GM18858 (cell line): Measurements from ENCODE around the gene RCAN2.

Experiments
- ATAC-seq: cut with Tn5 transposase; IDR thresholded peaks from one replicate; pipeline ENCODE4 v1.9.1; 2021; ENCODE audit not compliant: unreplicated experiment

The RCAN2 gene

GRCh38 chr6:46262928-46263706 lies 228.1 kb downstream of the RCAN2 start:
- ATAC-seq, result no peak

DNA sequence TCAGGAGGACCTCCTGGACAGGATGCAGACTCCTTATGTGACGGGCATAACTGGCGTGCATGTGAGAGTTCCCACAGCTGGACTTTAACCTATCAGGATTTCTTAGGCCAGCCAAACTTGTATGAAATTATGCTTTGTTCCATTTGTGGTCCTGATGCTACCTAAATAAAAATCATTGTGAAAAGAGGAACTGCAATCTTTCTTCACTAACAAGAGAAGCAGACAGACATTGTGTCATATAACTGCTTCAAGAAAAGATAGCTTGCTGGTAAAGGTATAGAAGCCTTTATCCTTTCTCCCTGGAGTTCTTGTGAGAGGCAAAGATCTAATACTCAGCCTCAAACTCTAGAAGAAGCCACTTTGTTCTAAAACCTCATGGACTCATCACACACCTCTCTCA lies 233.0 kb downstream of the RCAN2 start:
- no peak for ATAC-seq

DNA sequence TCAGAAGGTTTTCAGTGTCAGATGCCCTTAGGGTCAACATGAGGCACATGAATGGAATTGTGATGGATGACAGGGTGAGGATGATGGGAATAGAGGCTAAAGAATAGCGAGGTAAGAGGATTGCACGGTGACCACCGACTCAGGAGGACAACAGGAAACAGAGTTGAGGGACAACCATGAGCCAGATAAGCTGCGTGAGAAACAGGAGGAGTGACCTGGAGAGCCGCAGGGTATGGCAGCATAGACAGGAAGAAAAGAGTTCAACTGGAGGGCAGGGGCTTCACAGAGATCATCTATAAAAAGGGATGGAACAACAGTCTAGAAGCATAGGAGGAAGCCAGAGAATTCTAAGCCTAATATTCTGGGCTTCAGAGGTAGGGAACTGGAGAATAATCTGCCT lies 235.7 kb downstream of the RCAN2 start:
- no peak for ATAC-seq

DNA sequence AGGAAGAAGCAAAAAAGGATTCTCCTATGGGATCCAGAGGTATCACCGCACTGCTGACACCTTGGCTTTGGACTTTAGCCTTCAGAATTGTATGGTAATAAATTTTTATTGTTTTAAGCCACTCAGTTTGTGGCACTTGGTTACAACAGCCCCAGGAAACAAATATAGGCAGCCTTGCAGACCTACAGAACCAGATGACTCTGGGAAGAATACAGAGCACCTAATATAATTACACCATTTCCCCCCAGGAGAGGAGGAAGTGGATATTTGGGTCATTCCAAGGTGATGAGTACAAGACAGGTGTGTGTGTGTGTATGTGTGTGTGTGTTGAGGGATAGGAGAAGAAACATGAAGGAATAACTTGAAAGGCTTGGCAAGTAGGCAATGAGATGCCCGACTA lies 236.3 kb downstream of the RCAN2 start:
- no peak for ATAC-seq

DNA sequence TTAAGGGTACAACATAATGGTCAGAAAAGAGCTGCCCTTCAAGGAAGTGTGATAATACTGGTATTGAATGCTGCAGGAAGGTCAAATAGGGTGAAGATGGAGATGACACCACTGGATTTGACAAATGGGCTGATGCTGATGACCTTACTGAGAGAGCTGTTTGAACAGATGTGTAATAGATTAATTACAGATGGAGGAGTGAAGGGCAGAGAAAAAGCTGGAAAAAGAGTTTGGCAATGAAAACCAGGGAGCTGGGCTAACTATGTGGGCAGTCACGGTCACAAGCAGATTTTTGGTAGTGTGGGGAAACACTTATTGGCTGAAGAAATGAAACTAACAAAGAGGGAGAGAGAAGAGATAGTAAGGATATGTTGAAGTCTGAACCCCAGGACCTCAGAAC lies 236.9 kb downstream of the RCAN2 start:
- ATAC-seq, result no peak

GRCh38 chr6:46251583-46252339 lies 239.5 kb downstream of the RCAN2 start:
- no peak for ATAC-seq

DNA sequence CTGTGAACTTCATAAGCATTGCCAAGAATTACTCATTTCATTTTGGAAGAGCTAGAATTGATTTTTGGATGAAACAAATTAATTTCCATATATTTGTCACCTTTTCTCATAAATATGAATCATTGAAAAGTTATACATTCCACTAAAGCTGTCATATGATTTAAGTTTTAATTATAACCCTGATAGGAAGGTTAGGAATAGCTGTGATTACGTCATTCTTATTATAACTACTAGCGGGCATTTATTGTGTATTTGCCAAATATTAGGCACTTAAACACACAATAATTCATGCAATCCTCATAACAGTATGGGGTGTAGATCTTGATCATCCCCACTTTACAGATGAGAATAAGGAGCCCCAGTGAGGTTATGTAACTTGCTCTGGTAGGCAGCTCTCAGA lies 243.1 kb downstream of the RCAN2 start:
- no peak for ATAC-seq

GRCh38 chr6:46246727-46247126 lies 244.5 kb downstream of the RCAN2 start:
- ATAC-seq, result no peak

GRCh38 chr6:46246081-46246480 lies 245.2 kb downstream of the RCAN2 start:
- ATAC-seq, result no peak

- ATAC-seq, result no peak
Observed at GRCh38 chr6:46244670-46245069, 246.6 kb downstream of the RCAN2 start.

- no peak for ATAC-seq
Observed at GRCh38 chr6:46243754-46244153, 247.5 kb downstream of the RCAN2 start.

DNA sequence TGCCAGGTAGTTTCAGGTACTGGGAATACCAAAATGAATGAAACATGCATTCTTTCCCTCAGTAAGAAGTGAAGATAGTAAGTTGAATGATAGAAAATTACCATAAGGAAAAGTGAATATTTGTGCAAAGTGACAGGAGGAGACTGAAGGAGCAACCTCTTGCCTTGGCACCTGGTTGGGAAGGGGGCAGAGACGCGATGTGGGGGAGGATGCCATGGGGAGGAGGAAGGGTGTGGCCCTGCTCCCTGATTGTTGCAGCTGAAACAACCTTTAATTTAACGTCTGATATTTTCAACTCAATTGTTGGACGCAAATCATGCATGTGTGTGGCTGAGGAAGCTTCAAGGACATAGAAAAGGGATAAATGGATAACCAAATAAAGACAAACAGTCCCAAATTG lies 248.3 kb downstream of the RCAN2 start:
- ATAC-seq, result no peak

DNA sequence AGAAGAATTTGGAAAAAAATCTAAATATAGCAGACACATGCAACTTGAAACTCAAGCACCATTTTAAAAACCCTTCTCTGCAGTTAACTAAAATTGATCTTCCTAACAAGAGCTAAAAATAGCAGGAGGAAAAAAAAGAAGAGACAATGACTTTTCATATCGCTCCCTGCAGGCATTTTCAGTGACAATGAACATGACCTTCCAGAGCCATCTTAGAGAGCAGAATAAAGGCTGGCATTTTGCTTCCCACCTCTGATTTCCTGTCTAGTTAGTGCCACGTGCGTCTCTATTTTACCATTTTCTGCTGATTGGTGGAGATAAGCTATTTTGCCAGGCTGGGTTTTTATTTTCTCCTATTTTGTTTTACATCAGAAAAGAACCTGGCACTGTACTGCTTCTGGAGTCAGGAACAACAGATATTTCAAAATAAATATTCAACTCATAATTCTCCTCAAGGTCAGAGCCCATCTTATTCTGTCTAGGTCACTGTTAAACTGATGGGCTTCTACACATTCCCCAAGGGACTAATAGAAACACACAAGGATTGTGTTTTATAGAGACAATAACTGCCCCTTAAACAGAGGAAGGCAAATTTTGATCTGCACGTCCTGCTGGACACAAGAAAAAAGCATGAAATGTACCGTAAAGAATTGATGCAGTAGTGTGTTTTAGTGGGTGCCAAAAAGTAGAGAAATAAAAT lies 250.2 kb downstream of the RCAN2 start:
- ATAC-seq, result no peak

DNA sequence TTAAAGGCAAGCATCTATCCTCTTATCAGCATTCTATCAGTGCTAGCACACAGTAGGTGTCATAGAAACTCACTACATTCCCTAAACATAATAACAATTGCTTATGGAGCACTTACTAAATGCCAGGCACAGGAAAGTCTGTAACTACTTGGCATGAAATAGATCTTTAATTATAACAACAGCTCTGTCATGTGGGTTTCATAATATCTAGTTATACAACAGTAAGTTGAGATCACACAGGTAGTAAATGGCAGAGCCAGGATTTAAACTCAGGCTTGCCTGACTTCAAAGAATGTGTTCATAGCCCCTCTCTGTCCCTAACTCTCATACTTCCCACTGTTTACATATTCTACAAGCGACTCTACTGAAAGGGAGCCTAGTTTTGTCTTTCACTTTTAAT lies 254.5 kb downstream of the RCAN2 start:
- ATAC-seq, result no peak

GRCh38 chr6:46235242-46235641 lies 256.0 kb downstream of the RCAN2 start:
- no peak for ATAC-seq

- no peak for ATAC-seq
Observed at GRCh38 chr6:46234700-46235099, 256.5 kb downstream of the RCAN2 start.

GRCh38 chr6:46234156-46234556 lies 257.1 kb downstream of the RCAN2 start:
- ATAC-seq, result no peak

DNA sequence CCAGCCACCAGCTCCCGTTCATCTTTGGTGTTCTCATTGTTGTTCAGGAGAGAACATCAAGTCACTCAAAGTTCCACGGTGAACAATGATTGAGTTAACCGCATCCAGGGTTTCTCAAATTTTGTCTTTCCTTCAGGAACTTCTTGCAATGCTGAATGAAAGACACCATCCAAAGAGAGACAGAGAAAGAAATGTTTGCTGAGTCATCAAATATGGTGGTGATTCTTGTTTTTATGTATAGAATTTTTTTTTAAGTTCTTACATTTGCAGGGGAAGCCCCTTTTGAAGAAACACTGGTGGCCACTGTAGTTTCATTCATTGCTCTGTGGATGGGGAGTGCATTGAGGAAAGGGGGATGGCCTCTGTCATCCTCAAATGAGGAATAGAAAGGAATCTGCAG lies 258.1 kb downstream of the RCAN2 start:
- ATAC-seq, result no peak

DNA sequence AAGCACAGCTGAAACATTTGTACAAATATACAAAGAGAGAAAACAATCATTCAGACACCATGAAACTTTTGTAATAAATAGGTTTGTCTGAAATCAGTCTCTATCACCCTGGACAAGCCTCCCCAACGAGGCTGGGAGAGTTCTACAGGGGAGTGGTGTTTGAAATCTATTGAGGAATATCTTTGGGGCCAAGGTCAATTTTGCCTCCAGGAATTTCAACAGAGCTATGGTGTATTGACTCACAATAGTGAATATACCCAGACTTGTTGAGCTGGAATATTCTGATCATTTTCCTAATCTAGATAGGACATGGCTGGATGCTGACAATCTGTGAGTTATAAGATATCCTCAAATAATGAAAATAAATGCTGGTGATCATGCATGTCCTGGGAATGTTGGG lies 269.0 kb downstream of the RCAN2 start:
- no peak for ATAC-seq

GRCh38 chr6:46221222-46221793 lies 269.9 kb downstream of the RCAN2 start:
- ATAC-seq, result peak; percentile 49

GRCh38 chr6:46220352-46221221 lies 270.7 kb downstream of the RCAN2 start:
- peak; percentile 44 for ATAC-seq
